Activated CD4-positive, alpha-beta T cell treated with anti-CD3 and anti-CD28 coated beads, Interleukin-10, Interleukin-2, amounts not matched to agents 100 ng/mL and 50 ng/mL, durations not matched to agents 16 hours and 8 hours (primary cell): ENCODE measurements around the gene INSR.
"Not testable (repeated sequence)": the region's sequence is repeated elsewhere in the genome, so short reads cannot be mapped to it uniquely, and the experiment has no call there.

Source experiments
- DNase-seq: peaks from one replicate; pipeline ENCODE4 v3.0.0-alpha.2; 2020

The INSR gene

DNA sequence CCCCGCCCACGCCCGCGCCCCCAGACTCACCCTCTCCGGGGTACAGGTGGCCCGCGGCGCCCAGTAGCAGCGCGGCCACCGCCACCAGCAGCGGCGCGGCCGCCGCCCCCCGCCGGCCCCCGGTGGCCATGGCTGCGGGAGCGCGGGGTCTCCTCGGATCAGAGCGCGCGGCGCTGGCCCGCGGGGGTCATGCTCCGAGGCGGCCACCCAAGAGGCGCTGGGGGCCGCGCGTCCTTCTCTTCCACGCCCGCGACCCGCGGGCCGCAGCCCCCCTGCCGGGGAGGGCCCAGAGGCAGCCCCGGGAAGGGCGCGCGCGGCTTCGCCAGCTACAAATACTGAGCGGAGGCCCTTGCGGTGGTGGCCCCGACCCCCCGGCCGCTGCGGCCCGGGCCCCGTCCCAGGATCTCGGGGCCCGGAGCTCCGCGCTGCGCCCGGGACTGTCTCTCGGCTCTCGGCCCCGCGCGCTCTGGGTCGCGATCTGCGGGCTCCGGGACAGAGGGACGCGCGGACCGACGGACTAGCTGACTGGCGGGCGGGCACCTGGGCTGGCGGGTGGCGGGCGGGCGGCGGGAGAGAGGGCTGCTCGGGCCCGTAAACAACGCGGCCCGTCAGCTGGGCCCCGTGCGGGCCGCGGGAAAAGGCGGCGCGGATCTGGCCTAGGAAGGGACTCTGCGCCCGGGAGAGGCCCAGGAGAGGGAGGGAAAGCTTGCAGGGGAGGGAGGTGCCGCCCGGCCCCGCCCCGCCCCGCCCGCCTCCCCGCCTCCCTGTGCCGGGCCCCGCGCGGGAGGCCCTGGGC is at the start of gene INSR:
Gene INSR (minus strand): TSS at position 653 of the 796 bp plus-strand sequence. CDS start 523 bp downstream, at position 130.
- DNase-seq = peak; percentile 51

DNA sequence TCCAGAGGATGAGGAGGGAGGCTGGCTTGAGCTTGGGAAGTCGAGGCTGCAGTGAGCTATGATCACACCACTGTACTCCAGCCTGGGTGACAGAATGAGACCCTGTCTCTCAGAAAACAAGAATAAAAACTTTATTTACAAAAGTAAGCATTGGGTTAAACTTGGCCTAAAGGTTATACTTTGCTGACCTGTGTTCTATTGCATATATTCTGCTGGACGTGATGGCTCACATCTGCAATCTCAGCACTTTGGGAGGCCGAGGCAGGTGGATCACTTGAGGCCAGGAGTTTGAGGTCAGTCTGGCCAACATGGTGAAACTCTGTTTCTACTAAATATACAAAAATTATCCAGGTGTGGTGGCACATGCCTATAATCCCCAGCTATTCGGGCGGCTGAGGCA is 47.9 kb upstream of the INSR start:
- DNase-seq = no peak

DNA sequence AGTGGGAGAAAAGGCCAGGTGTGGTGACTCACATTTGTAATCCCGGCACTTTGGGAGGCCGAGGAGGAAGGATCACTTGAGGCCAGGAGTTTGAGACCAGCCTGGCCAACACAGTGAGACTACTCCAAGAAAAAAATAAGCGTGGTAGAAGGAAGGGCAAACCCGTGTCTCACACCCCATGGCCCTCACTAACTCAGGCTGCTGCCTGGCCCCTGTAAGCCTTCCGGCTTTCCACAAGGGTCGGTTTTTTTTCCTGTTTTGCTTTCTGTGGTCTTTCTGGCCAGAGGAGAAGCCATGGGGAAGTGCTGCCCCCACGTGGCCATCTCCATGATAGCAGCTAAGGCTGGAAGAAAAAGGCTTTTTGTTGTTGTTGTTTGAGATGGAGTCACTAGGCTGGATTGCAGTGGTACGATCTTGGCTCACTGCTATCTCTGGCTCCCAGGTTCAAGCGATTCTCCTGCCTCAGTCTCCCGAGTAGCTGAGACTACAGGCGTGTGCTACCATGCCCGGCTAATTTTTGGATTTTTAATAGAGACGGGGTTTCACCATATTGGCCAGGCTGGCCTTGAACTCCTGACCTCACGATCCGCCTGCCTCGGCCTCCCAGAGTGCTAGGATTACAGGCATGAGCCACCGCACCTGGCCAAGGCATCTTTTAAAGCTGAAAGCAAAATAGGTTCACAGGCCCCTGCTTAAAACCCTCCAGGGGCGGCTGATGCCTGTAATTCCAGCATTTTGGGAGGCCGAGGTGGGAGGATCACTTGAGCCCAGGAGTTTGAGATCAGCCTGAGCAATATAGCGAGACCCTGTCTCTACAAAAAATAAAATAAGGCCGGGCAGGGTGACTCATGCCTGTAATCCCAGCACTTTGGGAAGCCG is 47.0 kb upstream of the INSR start:
- DNase-seq = peak; percentile 81

DNA sequence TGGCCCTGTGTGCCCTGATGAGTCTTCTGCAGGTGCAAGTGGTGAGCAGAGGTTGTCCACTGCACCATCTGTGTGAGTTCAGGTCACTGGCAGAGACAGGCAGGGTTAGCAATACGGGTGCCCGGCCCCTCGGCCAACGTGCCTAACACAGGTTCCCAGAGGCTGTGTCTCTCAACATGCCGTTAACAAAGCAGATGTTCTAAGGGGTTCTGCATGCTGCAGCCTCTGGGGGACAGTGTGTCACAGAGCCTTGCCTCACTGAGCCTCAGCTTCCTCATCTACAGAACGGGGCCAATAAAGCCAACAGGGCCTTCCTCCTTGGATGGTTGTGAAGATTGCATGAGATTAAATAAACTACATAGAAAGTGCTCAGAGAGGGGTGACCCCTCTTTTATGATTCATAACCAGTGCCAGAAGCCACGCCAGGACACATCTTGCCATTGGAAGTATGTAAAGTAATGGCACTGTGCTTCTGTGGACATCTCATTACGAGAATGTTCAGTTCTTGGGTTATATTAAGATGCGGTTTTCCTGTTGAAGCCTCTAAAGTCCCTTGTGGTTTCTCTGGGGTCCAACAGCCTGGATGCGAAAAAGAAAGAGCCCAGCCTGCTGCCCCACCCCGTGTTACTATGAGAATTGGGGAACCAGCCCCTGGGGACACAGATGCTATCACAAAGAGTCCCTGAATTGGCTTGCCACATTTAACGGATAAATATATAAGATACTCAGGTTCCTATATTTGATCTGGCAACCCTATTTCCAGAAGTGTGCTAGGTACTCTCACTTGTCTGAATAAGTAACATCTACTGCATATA is 43.4 kb upstream of the INSR start:
- DNase-seq = peak; percentile 74

DNA sequence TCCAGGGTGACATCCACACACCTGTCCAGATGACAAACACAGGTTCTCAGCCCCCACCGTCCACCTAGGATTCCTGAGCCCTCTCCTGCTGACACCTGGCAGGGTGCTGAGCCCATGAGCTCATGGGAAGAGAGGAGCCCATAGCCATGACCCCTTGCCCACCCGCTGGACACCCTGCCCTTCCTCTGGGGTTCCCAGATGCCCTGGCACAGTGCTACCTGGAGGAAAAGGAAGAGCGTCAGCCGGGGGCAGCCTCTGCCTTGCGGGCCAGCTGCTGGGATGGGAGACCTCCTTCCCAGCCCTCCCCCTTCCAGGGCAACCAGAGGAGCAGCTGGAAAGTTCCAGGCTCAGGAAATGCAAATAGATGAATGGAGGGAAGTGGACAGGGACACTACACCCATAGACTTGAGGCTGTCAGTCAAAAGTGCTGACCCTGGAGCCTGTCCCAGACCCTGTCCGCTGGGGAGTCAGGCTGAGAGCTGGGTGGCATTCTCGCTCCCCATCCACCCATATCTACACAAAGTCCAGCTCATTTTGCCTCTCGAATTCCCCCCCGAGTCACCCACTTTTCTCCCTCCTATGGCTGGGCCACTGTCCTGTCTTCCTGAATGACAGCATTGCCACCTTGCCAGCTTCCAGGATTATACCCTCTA is 42.2 kb upstream of the INSR start:
- DNase-seq = no peak

DNA sequence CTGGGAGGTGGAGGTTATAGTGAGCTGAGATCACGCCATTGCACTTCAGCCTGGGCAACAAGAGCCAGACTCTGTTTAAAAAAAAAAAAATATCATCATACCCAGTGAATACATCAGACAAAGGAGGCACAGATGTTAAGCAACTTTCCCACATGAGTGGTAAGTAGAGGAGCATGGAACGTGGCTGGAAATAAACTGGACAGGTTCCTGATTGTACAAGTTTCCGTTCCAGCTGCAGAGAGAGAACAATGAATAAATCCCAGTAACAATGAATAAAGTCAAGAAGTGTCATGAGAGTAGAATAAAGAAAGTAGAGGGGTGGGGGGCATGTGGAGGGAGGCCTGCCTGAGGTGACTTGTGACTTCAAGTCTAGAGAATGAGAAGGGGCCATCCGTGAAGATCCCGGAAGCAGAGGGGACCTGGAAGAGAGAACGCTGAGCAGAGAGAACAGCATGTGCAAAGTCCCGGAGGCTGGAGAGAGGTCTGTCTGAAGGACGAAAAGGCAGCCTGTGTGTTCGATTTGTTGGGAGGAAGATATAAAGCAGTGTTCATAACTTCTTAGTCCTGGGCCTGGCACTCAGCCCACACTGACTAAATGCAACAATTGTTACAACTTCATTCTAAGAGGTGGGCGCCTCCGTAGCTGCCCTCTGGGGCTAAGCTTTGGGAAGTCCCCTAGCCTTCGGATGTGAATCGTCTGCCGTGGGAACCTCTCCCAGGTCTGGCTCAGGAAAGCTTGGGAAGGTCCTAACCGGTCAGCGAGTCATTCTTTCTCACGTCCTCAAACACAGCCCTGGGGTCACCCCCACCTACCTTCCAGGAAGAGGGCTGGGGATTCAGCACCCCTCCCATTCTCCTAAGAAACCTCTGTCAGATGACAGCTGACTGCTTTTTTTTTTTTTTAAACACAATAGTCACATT is 39.2 kb upstream of the INSR start:
- DNase-seq = no peak

DNA sequence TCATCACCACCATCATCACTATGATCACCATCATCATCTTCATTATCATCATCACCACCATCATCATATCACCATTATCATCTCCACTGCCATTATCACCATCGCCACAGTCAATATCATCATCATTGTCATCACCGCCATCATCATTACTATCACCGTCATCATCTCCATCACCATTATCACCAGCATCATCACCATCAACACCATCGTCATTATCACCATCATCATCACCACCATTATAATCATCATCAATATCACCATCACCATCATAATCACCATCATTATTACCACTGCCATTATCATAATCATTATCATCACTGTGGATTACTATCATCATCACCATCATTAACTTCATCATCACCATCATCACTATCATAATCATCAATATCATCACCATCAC is 37.2 kb upstream of the INSR start:
- DNase-seq = no peak

DNA sequence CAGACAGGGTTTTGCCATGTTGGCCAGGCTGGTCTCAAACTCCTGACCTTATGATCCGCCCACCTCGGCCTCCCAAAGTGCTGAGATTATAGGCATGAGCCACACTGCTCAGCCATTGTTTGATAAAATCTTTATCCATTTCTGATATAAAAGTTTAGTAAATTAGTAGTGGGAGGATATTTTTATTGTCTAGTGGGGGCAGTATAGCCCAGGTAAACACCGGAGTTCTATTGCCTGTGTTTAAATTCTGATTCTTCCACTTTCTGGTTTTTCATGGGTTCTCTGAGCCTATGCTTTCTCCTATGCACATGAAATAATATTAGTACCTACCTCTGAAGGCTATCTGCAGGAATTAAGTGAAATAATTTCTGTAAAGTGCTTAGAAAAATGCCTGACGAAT is 34.4 kb upstream of the INSR start:
- no peak for DNase-seq

DNA sequence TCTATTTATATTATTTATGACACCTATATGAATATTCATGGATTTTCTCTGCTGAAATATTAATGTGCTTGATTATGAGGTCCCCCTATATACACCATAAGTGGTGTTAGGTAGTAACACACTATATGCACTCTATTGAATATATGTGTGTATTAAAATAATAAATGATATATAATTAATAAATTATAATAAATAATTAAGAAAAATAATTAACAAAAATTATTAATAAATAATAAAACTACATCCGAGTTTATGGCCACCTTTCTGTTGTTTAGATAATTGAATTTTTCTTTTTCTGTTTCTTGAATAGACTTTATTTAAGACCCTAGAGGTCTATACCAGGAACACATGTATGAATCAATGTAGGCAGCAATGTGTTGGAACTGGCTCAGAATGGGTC is 33.6 kb upstream of the INSR start:
- no peak for DNase-seq

DNA sequence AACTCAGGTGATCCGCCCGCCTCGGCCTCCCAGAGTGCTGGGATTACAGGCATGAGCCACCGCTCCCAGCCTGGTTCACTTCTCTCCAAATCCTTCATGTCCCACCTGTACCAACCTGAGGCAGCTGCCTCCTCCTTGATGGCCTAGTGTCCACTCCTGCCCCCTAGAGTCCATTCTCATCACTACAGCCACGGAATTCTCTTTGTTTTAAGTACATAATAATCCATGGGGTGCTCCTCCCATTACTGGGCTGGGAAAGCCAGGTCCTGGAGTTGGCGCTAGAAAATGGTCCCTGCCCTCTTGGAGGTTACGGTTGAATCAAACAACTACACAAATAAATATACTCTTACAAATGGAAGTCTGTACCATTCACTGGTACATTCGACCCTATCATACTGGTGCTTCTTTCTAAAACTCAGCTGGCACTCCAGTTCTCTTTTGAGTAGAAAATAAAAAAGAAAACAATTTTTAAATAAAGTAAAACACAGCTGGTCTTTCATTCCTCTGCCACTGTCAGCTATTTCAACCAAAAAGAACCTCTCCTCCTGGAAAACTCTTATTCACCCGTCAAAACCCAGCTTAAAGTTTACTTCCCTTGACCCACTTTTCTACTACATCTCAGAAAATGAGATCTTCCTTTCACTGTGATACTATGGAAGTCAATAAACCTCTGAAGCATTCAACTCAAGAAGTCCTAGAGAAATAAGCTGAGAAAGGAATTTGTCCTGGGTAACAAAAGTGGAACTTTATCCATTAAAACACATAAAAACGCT is 32.1 kb upstream of the INSR start:
- peak; percentile 44 for DNase-seq

DNA sequence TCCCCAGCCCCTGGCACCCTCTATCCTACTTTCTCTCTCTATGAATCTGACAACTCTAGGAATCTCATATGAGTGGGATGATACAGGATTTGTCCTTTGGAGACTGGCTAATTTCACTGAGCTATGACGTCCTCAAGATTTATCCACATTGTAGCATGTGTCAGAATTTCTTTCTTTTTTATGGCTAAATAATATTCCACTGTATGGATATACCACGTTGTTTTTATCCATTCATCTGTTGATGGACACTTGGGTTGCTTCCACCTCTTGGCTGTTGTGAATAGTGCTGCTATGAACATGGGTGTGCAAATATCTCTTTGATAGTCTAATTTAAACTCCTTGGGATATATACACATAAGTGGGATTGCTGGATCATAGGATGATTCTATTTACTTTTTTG is 24.0 kb upstream of the INSR start:
- DNase-seq = no peak

DNA sequence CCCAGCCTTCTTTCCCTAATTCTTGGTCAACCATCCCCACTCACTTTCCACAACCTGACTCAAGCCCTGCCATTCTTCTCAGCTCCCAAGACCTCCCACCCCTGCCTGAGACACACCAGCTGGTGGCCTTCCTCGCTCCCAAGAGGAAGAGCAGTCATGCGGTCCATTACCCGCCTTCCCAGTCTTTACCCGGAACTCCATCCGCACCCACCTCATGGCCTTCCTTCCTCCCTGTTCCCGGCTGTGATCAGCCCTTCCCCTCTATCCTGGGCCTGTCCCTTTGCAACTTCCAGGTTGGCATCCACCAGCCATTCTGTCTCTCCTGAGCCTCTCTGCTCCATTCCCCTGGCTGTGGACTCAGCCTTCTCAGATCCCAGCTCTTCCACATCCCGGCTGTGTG is 18.6 kb upstream of the INSR start:
- DNase-seq = no peak

DNA sequence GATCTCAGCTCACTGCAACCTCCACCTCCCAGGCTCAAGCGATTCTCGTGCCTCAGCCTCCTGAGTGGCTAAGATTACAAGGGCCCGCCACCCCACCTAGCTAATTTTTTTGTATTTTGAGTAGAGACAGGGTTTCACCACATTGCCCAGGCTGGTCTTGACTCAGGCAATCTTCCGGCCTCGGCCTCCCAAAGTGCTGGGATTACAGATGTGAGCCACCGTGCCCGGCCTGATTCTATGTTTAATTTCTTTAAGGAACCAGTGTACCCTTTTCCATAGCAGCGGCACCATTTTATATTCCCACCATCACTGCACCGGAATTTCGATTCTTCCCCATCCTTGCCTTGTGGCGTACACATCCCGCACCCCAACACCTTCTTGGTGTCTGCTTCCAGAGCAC is 17.7 kb upstream of the INSR start:
- no peak for DNase-seq

DNA sequence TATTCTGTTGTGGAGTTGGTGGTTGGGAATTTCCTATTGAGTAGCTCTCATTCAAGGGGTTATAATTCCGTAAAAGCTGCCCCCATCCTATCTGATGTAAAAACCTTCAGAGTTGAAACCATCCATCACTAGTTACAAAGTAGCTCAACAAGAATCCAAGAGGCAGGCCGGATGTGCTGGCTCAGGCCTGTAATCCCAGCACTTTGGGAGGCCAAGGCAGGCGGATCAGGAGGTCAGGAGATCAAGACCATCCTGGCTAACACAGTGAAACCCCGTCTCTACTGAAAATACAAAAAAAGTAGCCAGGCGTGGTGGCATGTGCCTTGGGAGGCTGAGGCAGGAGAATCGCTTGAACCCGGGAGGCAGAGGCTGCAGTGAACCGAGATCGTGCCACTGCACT is 14.1 kb upstream of the INSR start:
- not testable (repeated sequence) for DNase-seq

DNA sequence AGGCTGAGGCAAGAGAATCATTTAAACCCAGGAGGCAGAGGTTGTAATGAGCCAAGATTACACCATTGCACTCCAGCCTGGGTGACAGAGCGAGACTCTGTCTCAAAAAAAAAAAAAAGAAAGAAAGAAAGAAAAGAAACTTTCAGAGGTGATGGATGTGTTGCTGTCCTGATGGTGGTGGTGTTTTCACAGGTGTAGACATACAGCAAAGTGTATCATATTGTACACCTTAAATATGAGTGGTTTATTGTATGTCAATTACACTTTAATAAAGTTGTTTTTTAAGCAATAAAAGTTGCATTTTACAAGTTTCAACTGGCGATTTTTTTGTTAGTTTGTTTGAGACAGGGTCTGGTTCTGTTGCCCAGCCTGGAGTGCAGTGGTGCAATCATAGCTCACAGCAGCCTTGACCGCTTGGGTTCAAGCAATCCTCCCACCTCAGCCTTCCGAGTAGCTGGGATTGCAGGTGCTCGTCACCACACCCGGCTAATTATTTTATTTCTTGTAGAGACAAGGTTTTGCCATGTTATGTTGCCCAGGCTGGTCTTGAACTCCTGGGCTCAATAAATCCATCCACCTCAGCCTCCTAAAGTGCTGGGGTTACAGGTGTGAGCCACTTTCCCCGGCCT is 13.5 kb upstream of the INSR start:
- no peak for DNase-seq

DNA sequence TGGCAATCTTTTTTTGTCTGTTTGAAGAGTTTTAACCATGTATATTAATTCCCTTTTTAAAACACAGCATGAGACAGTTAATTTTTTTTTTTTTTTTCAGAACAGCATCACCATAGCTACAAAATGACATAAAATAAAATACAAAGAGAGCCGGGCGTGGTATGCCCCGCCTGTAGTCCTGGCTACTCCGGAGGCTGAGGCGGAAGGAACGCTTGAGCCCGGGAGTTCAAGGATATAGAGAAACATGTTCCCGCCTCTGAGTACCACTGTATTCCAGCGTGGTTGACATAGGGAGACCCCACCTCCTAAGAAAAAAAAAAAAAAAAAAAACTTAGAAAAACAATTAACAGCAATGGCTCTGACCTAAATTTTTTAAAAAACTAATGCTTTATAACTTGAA is 10.0 kb upstream of the INSR start:
- no peak for DNase-seq

DNA sequence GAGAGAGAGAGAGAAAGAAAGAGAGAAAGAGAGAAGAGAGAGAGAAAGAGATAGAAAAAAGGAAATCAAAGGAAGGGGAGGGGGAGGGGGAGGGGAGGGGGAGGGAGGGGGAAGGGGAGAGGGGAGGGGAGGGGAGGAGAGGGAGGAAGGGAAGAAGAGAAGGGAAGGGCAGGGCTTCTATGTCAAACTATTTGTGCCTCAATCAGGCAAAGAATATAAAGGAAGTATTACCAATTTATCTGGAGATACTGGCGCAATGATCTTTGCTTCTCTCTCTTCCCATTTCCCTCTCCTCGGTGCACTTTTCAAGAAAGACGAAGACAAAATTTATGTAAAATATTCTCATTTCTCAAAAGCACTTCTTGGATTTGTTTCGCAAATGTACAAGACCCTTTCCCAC is 9.3 kb upstream of the INSR start:
- DNase-seq = no peak

DNA sequence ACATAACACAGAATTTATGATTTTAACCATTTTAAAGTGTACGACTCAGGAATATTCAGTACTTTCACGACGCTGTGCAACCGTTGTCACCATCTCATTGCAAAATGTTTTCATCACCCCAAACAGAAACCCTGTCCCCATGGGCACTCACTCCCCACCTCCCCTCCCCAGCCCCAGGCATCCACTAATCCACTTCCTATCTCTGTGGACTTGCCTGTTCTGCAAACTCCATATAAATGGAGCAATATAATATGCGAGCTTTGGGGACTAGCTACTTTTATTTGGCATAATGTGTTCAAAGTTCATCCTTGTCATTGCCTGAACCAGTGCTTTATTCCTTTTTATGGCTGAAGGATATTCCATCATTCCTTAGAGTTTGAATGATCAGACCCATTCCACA is 7.3 kb upstream of the INSR start:
- DNase-seq = no peak

DNA sequence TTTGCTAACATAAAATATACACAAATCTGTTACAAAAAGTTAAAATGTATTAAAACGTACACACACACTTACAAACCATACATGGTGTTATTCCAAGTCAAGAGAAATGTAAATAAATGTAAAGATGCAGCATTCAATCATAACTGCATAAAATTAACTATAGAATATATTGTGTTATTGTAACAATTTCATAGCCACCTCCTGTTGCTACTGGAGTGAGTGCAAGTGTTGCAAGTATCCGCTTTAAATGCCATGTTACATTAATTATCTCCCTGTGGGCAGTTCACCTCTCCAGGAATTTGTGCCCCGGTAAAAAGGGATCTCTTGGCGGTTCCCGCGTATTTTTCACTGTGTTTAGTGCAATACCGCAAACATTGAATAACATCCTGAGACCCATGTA is 3.5 kb upstream of the INSR start:
- no peak for DNase-seq

DNA sequence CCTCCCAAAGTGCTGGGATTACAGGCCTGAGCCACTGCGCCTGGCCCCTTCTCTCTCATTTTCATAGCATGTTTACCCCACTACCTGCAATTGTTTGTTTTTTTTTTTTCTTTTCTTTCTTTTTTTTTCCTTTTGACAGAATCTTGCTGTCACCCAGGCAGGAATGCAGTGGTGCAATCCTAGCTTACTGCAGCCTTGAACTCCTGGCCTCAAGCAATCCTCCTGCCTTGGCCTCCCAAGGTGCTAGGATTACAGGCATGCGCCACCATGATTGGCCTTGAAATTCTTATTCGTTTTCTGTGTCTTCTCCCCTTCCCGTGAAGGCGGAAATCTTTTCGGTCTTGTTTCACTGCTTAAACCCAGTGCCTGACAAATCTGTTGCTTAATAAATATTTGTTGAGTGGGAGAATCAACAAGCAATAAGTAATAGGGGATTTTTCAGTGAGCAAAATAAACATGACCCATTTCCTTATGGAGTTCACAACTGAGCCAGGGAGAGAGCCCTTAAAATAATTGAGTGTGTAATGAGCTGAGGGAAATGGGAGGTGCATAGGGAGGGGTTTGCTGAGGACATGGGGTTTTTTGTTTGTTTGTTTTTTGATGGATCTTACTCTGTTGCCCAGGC is 1.8 kb upstream of the INSR start:
- DNase-seq = no peak
